ENCODE data around the gene PLD1.

GRCh38 chr3:171811913-171812335 is 1.6 kb upstream of the PLD1 start:
- TF ChIP-seq POLR2A (IDR thresholded peaks at IDR 0.05) (no peak), CTCF (IDR thresholded peaks at IDR 0.05) (no peak)

Measured in esophagus squamous epithelium (tissue), 4 donors.